Measurements from ENCODE around the gene GALR3. TPM values are rescaled to one million over a fixed set of nuclear protein-coding genes. Genes with fewer than 3 reads are reported as not detected.
A peak's percentile ranks its signal among the peaks of the same experiment; 100 is the strongest.

The GALR3 gene
- total RNA-seq, 3 donors from 2014 or later (not counting 1 experiment from before 2014, with no cell fraction given), result 0.24 to 0.32 TPM; not detected in 1

- no peaks in the 10 kb centered on the region for H3K36me3 Mint-ChIP-seq
- Histone ChIP-seq H3K4me1 (ENCODE audit: control insufficient read depth, insufficient read depth, low read length) (peaks cover 56% of the 10 kb centered on the region), H3K27ac (ENCODE audit: low read length) (no peak overlapping the region), H3K9me3 (ENCODE audit: control insufficient read depth, insufficient read depth, low read length) (no peaks in the 10 kb centered on the region), H3K36me3 (ENCODE audit: control insufficient read depth, insufficient read depth, low read length) (no peaks in the 10 kb centered on the region), H3K27me3 (ENCODE audit: control insufficient read depth, insufficient read depth, low read length) (peaks cover 67% of the 10 kb centered on the region), H3K4me3 (ENCODE audit: low read length) (peak overlapping the region; percentile 33)
- intact Hi-C loops (cut with micrococcal nuclease), result loop anchor here (5.0 kb wide), 1 partner anchor 37 kb away; the partner anchor contains the start of gene ANKRD54
- peak overlapping the region in 1 of 2 donors; percentile 73 for H3K27ac Mint-ChIP-seq
- peak overlapping the region; percentile 74 for H3K4me3 Mint-ChIP-seq
- H3K9me3 Mint-ChIP-seq, result no peaks in the 10 kb centered on the region
- WGBS (ENCODE audit: insufficient coverage), result 4% methylated on average over 87 of the region's 87 CpGs
- no peak for TF ChIP-seq CTCF (IDR thresholded peaks at IDR 0.05)
- DNase-seq, result peak; percentile 60 to 74
- peaks cover 15 to 50% of the 10 kb centered on the region in 2 donors for H3K4me1 Mint-ChIP-seq
- ATAC-seq, result peak; percentile 25 to 31 (median 30)
- H3K27me3 Mint-ChIP-seq (ENCODE audit: low read depth in 2 of 2), result peaks cover 38 to 44% of the 10 kb centered on the region in 2 donors
Observed at GRCh38 chr22:37804881-37805809, 18.0 kb upstream of the GALR3 start.

- Histone ChIP-seq H3K4me3 (ENCODE audit: low read length) (no peak overlapping the region), H3K27ac (ENCODE audit: low read length) (no peak overlapping the region), H3K9me3 (ENCODE audit: control insufficient read depth, insufficient read depth, low read length) (no peaks in the 10 kb centered on the region), H3K27me3 (ENCODE audit: control insufficient read depth, insufficient read depth, low read length) (peaks cover 68% of the 10 kb centered on the region), H3K4me1 (ENCODE audit: control insufficient read depth, insufficient read depth, low read length) (peaks cover 56% of the 10 kb centered on the region), H3K36me3 (ENCODE audit: control insufficient read depth, insufficient read depth, low read length) (no peaks in the 10 kb centered on the region)
- WGBS (ENCODE audit: insufficient coverage), result 36% methylated on average over 10 of the region's 10 CpGs
- DNase-seq (no peak), ATAC-seq (no peak)
- intact Hi-C loops (cut with micrococcal nuclease), result loop anchor here (5.0 kb wide), 1 partner anchor 36 kb away; the partner anchor contains the start of gene ANKRD54
- peak overlapping the region; percentile 74 for H3K4me3 Mint-ChIP-seq
- peaks cover 38 to 40% of the 10 kb centered on the region in 2 donors for H3K27me3 Mint-ChIP-seq (ENCODE audit: low read depth in 2 of 2)
- H3K27ac Mint-ChIP-seq, result peak overlapping the region in 1 of 2 donors; percentile 6
- no peak for TF ChIP-seq CTCF (IDR thresholded peaks at IDR 0.05)
- no peaks in the 10 kb centered on the region for H3K36me3 Mint-ChIP-seq
- H3K9me3 Mint-ChIP-seq, result no peaks in the 10 kb centered on the region
- H3K4me1 Mint-ChIP-seq, result peaks cover 15 to 50% of the 10 kb centered on the region in 2 donors
Observed at GRCh38 chr22:37805810-37806277, 17.3 kb upstream of the GALR3 start.

DNA sequence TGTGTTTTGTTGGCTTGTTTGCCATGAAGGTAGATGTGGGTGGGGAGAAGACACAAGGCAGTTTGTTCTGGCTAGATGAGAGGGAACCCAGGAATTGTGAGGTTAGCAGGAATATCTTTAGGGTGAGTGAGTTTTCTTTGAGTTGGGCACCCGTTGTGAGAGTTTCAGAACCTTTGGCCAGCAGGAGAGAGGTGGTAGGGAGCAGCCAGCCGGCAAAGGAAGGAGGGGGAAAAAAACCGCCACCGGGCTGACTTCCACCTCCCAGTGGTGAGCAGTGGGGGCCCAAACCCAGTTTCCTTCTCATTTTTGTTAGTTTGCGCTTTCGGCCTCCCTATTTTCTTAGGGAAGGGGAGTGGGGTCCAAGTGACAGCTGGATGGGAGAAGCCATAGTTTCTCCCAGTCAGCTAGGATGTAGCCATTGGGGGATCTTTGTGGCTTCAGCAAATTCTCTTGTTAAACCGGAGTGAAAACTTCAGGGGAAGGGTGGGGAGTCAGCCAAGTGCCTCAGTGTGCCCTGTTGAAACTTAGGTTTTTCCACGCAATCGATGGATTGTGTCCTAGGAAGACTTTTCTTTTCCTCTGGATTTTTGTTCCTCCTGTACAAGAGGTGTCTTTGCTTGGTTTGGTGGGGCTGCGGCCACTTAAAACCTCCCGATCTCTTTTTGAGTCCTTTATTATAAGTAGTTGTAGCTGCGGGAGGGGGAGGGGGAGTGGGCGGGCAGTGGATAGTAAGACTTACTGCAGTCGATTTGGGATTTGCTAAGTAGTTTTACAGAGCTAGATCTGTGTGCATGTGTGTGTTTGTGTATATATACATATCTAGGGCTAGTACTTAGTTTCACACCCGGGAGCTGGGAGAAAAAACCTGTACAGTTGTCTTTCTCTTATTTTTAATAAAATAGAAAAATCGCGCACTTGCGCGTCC is 16.5 kb upstream of the GALR3 start:
- no peak overlapping the region for H3K4me3 ChIP-seq (ENCODE audit: low read length)
- DNase-seq (peak in 1 of 2 donors; percentile 36), ATAC-seq (no peak)
- H3K27ac ChIP-seq (ENCODE audit: low read length), result no peak overlapping the region
- TF ChIP-seq CTCF (IDR thresholded peaks at IDR 0.05), result no peak
- peaks cover 70% of the 10 kb centered on the region for H3K27me3 ChIP-seq (ENCODE audit: control insufficient read depth, insufficient read depth, low read length)
- H3K4me1 Mint-ChIP-seq, result peaks cover 15 to 50% of the 10 kb centered on the region in 2 donors
- WGBS (ENCODE audit: insufficient coverage), result 3% methylated on average over 14 of the region's 19 CpGs
- intact Hi-C loops (cut with micrococcal nuclease), result loop anchor here (5.0 kb wide), 1 partner anchor 36 kb away; the partner anchor contains the start of gene ANKRD54
- H3K9me3 ChIP-seq (ENCODE audit: control insufficient read depth, insufficient read depth, low read length), result no peaks in the 10 kb centered on the region
- no peaks in the 10 kb centered on the region for H3K36me3 ChIP-seq (ENCODE audit: control insufficient read depth, insufficient read depth, low read length)
- peak overlapping the region in 1 of 2 donors; percentile 6 for H3K27ac Mint-ChIP-seq
- H3K36me3 Mint-ChIP-seq, result no peaks in the 10 kb centered on the region
- no peaks in the 10 kb centered on the region for H3K9me3 Mint-ChIP-seq
- H3K4me1 ChIP-seq (ENCODE audit: control insufficient read depth, insufficient read depth, low read length), result peaks cover 56% of the 10 kb centered on the region
- H3K4me3 Mint-ChIP-seq, result peak overlapping the region; percentile 80
- H3K27me3 Mint-ChIP-seq (ENCODE audit: low read depth in 2 of 2), result peaks cover 38 to 40% of the 10 kb centered on the region in 2 donors
